Left lung (tissue), 10 donors: ENCODE data around the gene PAK2. TPM values are rescaled to one million over a fixed set of nuclear protein-coding genes. Genes with fewer than 3 reads are reported as not detected.
"Not testable (repeated sequence)": the region's sequence is repeated elsewhere in the genome, so short reads cannot be mapped to it uniquely, and the experiment has no call there.

Experiments used
- ATAC-seq: fragments of 200-7000 bp; cut with Tn5 transposase; one replicate; pipeline ENCODE4 v1.9.1; 2020; ENCODE audit warnings: moderate library complexity
- DNase-seq, 4 donors: peaks; one replicate each; pipeline ENCODE4 v3.0.0-alpha.2; 2013 to 2020
- H3K27ac ChIP-seq, 2 donors: fragments of 200-600 bp; sonication (generic) in 1 of 2; one replicate each; pipeline versions ENCODE4 v1.5.0 to v1.8.0; 2020 to 2021
- H3K27me3 ChIP-seq, 2 donors: fragments of 200-600 bp; sonication (generic) in 1 of 2; one replicate each; pipeline versions ENCODE4 v1.5.0 to v1.8.0; 2020 to 2021
- H3K36me3 ChIP-seq, 2 donors: fragments of 200-600 bp; sonication (generic) in 1 of 2; one replicate each; pipeline versions ENCODE4 v1.5.0 to v1.8.0; 2020 to 2021
- H3K4me1 ChIP-seq, 2 donors: fragments of 200-600 bp; one replicate each; pipeline ENCODE4 v1.8.0; 2021
- H3K4me3 ChIP-seq, 2 donors: fragments of 200-600 bp; sonication (generic) in 1 of 2; one replicate each; pipeline versions ENCODE4 v1.5.0 to v1.8.0; 2020 to 2021; ENCODE audit warnings: mild to moderate bottlenecking in 1 of 2
- H3K9me3 ChIP-seq, 2 donors: fragments of 200-600 bp; sonication (generic) in 1 of 2; one replicate each; pipeline versions ENCODE4 v1.5.0 to v1.8.0; 2020 to 2021
- CTCF ChIP-seq, 2 donors: fragments of 200-600 bp; sonication (generic) in 1 of 2; IDR thresholded peaks; one replicate each; pipeline versions ENCODE4 v1.5.0 to v1.8.0; 2021; ENCODE audit warnings: antibody characterized with exemption in 2 of 2
- intact Hi-C, 2 donors: fragments of 100-400 bp; cut with DNase I; formaldehyde crosslinking; loops; one replicate each; pipeline versions ENCODE4 v1.11.2 to v1.14.2; 2022
- polyA plus RNA-seq, 6 donors: library from polyadenylated mRNA; unstranded; fragments of 120-200 nt; gene quantifications; one replicate each; pipeline ENCODE4 v1.2.1, GENCODE V29; 2013; ENCODE audit not compliant: insufficient read length in 6 of 6
- total RNA-seq, 2 donors: library from RNA; stranded (reverse); fragmentation: NEBNext Ultra II Directional; extraction: Animal tissue kit (Norgen Biotek cat#: 25700); gene quantifications; one replicate each; pipeline ENCODE4 v1.2.1, GENCODE V29; 2021
- donor health status: DM: no; HTN: yes; CAD: no.
- donor health status: DM: no; HTN: no; CAD: no.

Gene PAK2
- total and polyA plus RNA-seq, 8 donors, result 62.8 to 87.1 (median 76.9) TPM

GRCh38 chr3:196867155-196867506 lies 127.5 kb downstream of the PAK2 start:
- H3K9me3 ChIP-seq, result peaks cover 0 to 5% of the 10 kb centered on the region in 2 donors
- H3K36me3 ChIP-seq, result peaks cover 0 to 4% of the 10 kb centered on the region in 2 donors
- no peak for TF ChIP-seq CTCF (IDR thresholded peaks at IDR 0.05)
- H3K4me3 ChIP-seq, result peak overlapping the region; percentile 96 to 98
- peak overlapping the region; percentile 90 to 95 for H3K27ac ChIP-seq
- no peak for ATAC-seq
- H3K27me3 ChIP-seq, result no peaks in the 10 kb centered on the region
- peaks cover 16 to 32% of the 10 kb centered on the region in 2 donors for H3K4me1 ChIP-seq
- intact Hi-C loops, result no loop called here
- DNase-seq, result no peak

- ATAC-seq (peak; percentile 99), DNase-seq (peak; percentile 87 to 99 (median 93))
- Histone ChIP-seq H3K36me3 (peaks cover 0 to 4% of the 10 kb centered on the region in 2 donors), H3K27me3 (no peaks in the 10 kb centered on the region), H3K4me1 (peaks cover 16 to 32% of the 10 kb centered on the region in 2 donors), H3K9me3 (peaks cover 0 to 5% of the 10 kb centered on the region in 2 donors), H3K27ac (peak within 1 kb of the TSS; percentile 90 to 95), H3K4me3 (peak within 1 kb of the TSS; percentile 96 to 98)
- intact Hi-C loops, result no loop called here
- no peak for TF ChIP-seq CTCF (IDR thresholded peaks at IDR 0.05)
Measured at GRCh38 chr3:196867507-196868296, 128.0 kb downstream of the PAK2 start, which contains the start of gene SENP5. SENP5 (plus strand) TSS chr3:196867920; CDS start chr3:196885182, 17,262 bp downstream.

- DNase-seq, result peak in 1 of 4 donors; percentile 36
- peak; percentile 30 for ATAC-seq
- TF ChIP-seq CTCF (IDR thresholded peaks at IDR 0.05), result no peak
- H3K4me1 ChIP-seq, result peaks cover 16 to 32% of the 10 kb centered on the region in 2 donors
- H3K36me3 ChIP-seq, result peaks cover 0 to 4% of the 10 kb centered on the region in 2 donors
- H3K27ac ChIP-seq, result peak overlapping the region; percentile 90 to 95
- H3K27me3 ChIP-seq, result no peaks in the 10 kb centered on the region
- H3K9me3 ChIP-seq, result no peaks in the 10 kb centered on the region
- intact Hi-C loops, result no loop called here
- peak overlapping the region; percentile 96 to 98 for H3K4me3 ChIP-seq
Measured at GRCh38 chr3:196868297-196868661, 128.6 kb downstream of the PAK2 start.

- H3K4me1 ChIP-seq, result peaks cover 12 to 26% of the 10 kb centered on the region in 2 donors
- H3K9me3 ChIP-seq, result no peaks in the 10 kb centered on the region
- no peak for DNase-seq
- H3K27ac ChIP-seq, result no peak overlapping the region
- H3K36me3 ChIP-seq, result peaks cover 0 to 4% of the 10 kb centered on the region in 2 donors
- no peak overlapping the region for H3K4me3 ChIP-seq
- no peak for ATAC-seq
- TF ChIP-seq CTCF (IDR thresholded peaks at IDR 0.05), result no peak
- intact Hi-C loops, result no loop called here
- no peaks in the 10 kb centered on the region for H3K27me3 ChIP-seq
Measured at GRCh38 chr3:196872316-196872715, 132.7 kb downstream of the PAK2 start.

- intact Hi-C loops, H3K36me3 ChIP-seq, H3K27me3 ChIP-seq, ATAC-seq, H3K9me3 ChIP-seq, H3K27ac ChIP-seq, H3K4me3 ChIP-seq, DNase-seq: not testable (repeated sequence)
- H3K4me1 ChIP-seq, result peaks cover 1 to 19% of the 10 kb centered on the region in 2 donors
Measured at GRCh38 chr3:196874511-196875094, 134.9 kb downstream of the PAK2 start.
